Retina (tissue), 1 donor: ENCODE results near the gene OPN4.

Experiments
- DNase-seq: peaks from one replicate; pipeline ENCODE4 v3.0.0-alpha.2; 2016

OPN4 gene

GRCh38 chr10:86663576-86664339, 9.4 kb downstream of the OPN4 start:
- DNase-seq, result no peak

- DNase-seq, result no peak
These were observed 10.2 kb downstream of the OPN4 start for GRCh38 chr10:86664341-86665217.

GRCh38 chr10:86665218-86665607, 10.9 kb downstream of the OPN4 start:
- DNase-seq, result no peak

GRCh38 chr10:86665868-86666267, 11.5 kb downstream of the OPN4 start:
- no peak for DNase-seq

GRCh38 chr10:86666538-86666937, 12.2 kb downstream of the OPN4 start:
- no peak for DNase-seq

- DNase-seq, result no peak
These were observed 13.3 kb downstream of the OPN4 start for GRCh38 chr10:86667421-86668181.

GRCh38 chr10:86668297-86669165, 14.2 kb downstream of the OPN4 start, which contains the start of gene LDB3:
Gene LDB3, plus strand, starts transcription at chr10:86668511. Its CDS starts 181 bp downstream, at chr10:86668692.
- peak; percentile 71 for DNase-seq

GRCh38 chr10:86670290-86670811, 16.0 kb downstream of the OPN4 start:
- DNase-seq, result no peak

GRCh38 chr10:86670876-86671275, 16.5 kb downstream of the OPN4 start:
- DNase-seq, result no peak

GRCh38 chr10:86671419-86671818, 17.1 kb downstream of the OPN4 start:
- no peak for DNase-seq

- DNase-seq, result peak; percentile 65
These were observed 17.8 kb downstream of the OPN4 start for GRCh38 chr10:86671985-86672710.

- peak; percentile 49 for DNase-seq
These were observed 19.0 kb downstream of the OPN4 start for GRCh38 chr10:86673216-86673826.

GRCh38 chr10:86673827-86674581, 19.7 kb downstream of the OPN4 start:
- peak; percentile 70 for DNase-seq

GRCh38 chr10:86674912-86675311, 20.6 kb downstream of the OPN4 start:
- DNase-seq, result no peak

GRCh38 chr10:86677374-86677773, 23.0 kb downstream of the OPN4 start:
- no peak for DNase-seq

GRCh38 chr10:86678999-86679792, 24.8 kb downstream of the OPN4 start:
- DNase-seq, result no peak

- DNase-seq, result no peak
These were observed 26.7 kb downstream of the OPN4 start for GRCh38 chr10:86681047-86681446.

- no peak for DNase-seq
These were observed 27.5 kb downstream of the OPN4 start for GRCh38 chr10:86681722-86682386.
